Measurements from ENCODE around the gene CSPG5.

Gene CSPG5

DNA sequence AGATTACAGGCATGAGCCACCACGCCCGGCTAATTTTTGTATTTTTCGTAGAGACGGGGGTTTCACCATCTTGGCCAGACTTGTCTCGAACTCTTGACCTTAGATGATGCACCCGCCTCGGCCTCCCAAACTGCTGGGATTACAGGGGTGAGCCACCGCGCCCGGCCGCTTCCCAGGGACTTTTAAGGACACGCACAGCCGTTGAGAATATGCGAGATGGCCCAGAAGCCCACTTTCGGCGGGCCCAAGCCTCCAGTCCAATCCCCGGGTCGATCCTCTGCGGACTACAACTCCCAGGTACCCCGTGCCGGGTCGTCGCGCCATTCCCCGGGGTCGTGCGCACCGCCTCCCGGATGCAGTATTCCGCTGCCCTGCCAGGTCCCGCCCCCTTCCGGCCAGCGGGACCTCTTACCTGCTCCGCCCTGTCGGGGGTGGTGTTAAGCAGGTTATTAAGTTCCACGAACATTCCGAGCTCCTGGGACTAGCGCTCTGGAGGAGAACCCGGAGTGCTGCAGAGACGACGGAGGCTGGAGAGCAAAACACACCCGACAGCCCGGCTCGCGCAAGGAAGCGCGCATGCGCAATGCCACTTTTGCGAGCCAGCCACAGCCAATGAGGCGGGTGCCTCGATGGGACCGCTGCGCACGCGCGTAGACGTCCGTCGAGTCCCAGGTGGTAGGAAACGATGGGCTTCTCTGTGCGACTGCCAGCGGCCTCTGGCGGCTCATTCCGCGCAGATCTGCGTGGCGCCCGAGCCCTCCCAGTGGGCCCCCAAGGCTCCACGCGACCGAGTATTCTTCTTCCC lies 65.3 kb downstream of the CSPG5 start, which contains the start of gene ELP6:
Gene ELP6, minus strand, starts transcription at position 588 of the 805 bp plus-strand sequence. Its CDS starts 122 bp downstream, at position 466.
- Mint-ChIP-seq H3K9me3 (no peaks in the 10 kb centered on the region), H3K4me3 (peak within 1 kb of the TSS; percentile 98 to 99 (median 99)), H3K4me1 (peaks cover 15% of the 10 kb centered on the region), H3K36me3 (ENCODE audit: low read depth) (peaks cover 10% of the 10 kb centered on the region), H3K27me3 (ENCODE audit: low read depth) (no peaks in the 10 kb centered on the region), H3K27ac (peak within 1 kb of the TSS; percentile 99 to 100 (median 99))
- peak; percentile 35 to 60 (median 42) for TF ChIP-seq CTCF (IDR thresholded peaks at IDR 0.05; ENCODE audit: unreplicated experiment in 3 of 3)

DNA sequence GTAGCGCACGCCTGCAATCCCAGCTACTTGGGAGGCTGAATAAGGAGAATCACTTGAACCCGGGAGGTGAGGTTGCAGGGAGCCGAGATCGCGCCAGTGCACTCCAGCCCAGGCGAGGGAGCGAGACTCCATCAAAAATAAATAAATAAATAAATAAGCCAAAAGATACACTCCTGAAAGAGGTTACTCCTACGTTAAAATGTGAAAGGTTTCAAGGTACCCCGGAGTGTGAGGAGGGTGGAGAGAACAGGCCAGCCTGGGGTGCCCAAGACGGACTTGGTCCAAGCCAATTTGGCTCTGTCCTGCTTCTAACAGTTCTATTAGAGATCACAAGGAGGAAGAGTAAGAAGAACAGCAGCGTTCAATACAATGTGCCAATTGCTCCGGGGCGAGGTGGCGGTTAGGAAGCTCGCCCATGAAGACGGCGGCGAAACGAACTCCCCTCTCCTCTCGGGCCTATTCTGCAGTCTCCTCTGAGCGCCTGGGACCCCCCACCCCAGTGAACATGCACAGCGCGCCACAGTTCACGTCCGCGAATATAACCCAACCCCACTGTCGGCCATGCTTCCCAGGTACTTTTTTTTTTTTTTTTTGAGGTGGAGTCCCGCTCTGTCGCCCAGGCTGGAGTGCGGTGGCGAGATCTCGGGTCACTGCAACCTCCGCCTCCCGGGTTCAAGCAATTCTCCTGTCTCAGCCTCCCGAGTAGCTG lies 66.1 kb downstream of the CSPG5 start:
- H3K9me3 Mint-ChIP-seq = no peaks in the 10 kb centered on the region
- H3K36me3 Mint-ChIP-seq (ENCODE audit: low read depth) = peaks cover 16% of the 10 kb centered on the region
- H3K27ac Mint-ChIP-seq = peak overlapping the region; percentile 99 to 100 (median 99)
- no peak for TF ChIP-seq CTCF (IDR thresholded peaks at IDR 0.05; ENCODE audit: unreplicated experiment in 3 of 3)
- no peaks in the 10 kb centered on the region for H3K27me3 Mint-ChIP-seq (ENCODE audit: low read depth)
- H3K4me1 Mint-ChIP-seq = peaks cover 15% of the 10 kb centered on the region
- H3K4me3 Mint-ChIP-seq = peak overlapping the region; percentile 98 to 99 (median 99)

All from nephron (organoid).